HG03139 (cell line): Measurements from ENCODE around the gene CASK.

Experiments
- ATAC-seq: cut with Tn5 transposase; IDR thresholded peaks from one replicate; pipeline ENCODE4 v1.9.1; 2021; ENCODE audit not compliant: unreplicated experiment

Gene CASK

GRCh38 chrX:41912923-41913322, 10.4 kb downstream of the CASK start:
- ATAC-seq: no peak

- no peak for ATAC-seq
These were observed 14.3 kb downstream of the CASK start for GRCh38 chrX:41909068-41909467.

GRCh38 chrX:41906515-41907187, 16.7 kb downstream of the CASK start:
- ATAC-seq: no peak

- no peak for ATAC-seq
These were observed 19.8 kb downstream of the CASK start for GRCh38 chrX:41903544-41903943.

- ATAC-seq: no peak
These were observed 23.0 kb downstream of the CASK start for GRCh38 chrX:41900321-41900720.

- ATAC-seq: no peak
These were observed 27.5 kb downstream of the CASK start for GRCh38 chrX:41895826-41896225.

GRCh38 chrX:41890026-41890423, 33.3 kb downstream of the CASK start:
- ATAC-seq: no peak

- ATAC-seq: no peak
These were observed 33.9 kb downstream of the CASK start for GRCh38 chrX:41889317-41890025.

- ATAC-seq: no peak
These were observed 35.7 kb downstream of the CASK start for GRCh38 chrX:41887691-41888090.

GRCh38 chrX:41885724-41886123, 37.6 kb downstream of the CASK start:
- ATAC-seq: no peak

- no peak for ATAC-seq
These were observed 42.2 kb downstream of the CASK start for GRCh38 chrX:41881166-41881565.

- no peak for ATAC-seq
These were observed 46.2 kb downstream of the CASK start for GRCh38 chrX:41877167-41877566.

- no peak for ATAC-seq
These were observed 48.2 kb downstream of the CASK start for GRCh38 chrX:41875142-41875541.

GRCh38 chrX:41870719-41871151, 52.6 kb downstream of the CASK start:
- ATAC-seq: no peak

- ATAC-seq: no peak
These were observed 54.9 kb downstream of the CASK start for GRCh38 chrX:41868392-41868977.

- no peak for ATAC-seq
These were observed 59.8 kb downstream of the CASK start for GRCh38 chrX:41863343-41864203.

- no peak for ATAC-seq
These were observed 60.7 kb downstream of the CASK start for GRCh38 chrX:41862562-41863184.

- no peak for ATAC-seq
These were observed 65.1 kb downstream of the CASK start for GRCh38 chrX:41858161-41858775.

- no peak for ATAC-seq
These were observed 65.7 kb downstream of the CASK start for GRCh38 chrX:41857670-41858069.

- no peak for ATAC-seq
These were observed 76.6 kb downstream of the CASK start for GRCh38 chrX:41846714-41847113.
